Neural cell (in vitro differentiated cells): ENCODE data around the gene DOCK4.

Source experiments
- CTCF ChIP-seq: fragments of 450-650 bp; IDR thresholded peaks from 2 replicates; pipeline ENCODE4 v1.5.1; 2014; ENCODE audit warnings: antibody characterized with exemption, mild to moderate bottlenecking, moderate library complexity; ENCODE audit not compliant: poor library complexity, severe bottlenecking
- EP300 ChIP-seq: fragments of 450-650 bp; conservative IDR thresholded peaks from 2 replicates; pipeline ENCODE4 v1.6.1; 2014; ENCODE audit warnings: antibody characterized with exemption, mild to moderate bottlenecking, moderate library complexity; ENCODE audit not compliant: poor library complexity, severe bottlenecking
- EZH2 ChIP-seq: fragments of 200-600, 300-800 bp; shearing (Covaris generic), sonication (generic); IDR thresholded peaks from 2 replicates; pipeline ENCODE4 v1.6.1; 2014; ENCODE audit warnings: antibody characterized with exemption, low read length, borderline replicate concordance, mild to moderate bottlenecking; ENCODE audit not compliant: insufficient read depth, poor library complexity, severe bottlenecking
- MXI1 ChIP-seq: fragments of 450-650 bp; conservative IDR thresholded peaks from 2 replicates; pipeline ENCODE4 v1.6.1; 2014; ENCODE audit warnings: antibody characterized with exemption, mild to moderate bottlenecking; ENCODE audit not compliant: poor library complexity, severe bottlenecking
- POLR2AphosphoS5 ChIP-seq: IDR thresholded peaks from 2 replicates; pipeline ENCODE4 v1.6.1; 2012
- RAD21 ChIP-seq: fragments of 450-650 bp; conservative IDR thresholded peaks from 2 replicates; pipeline ENCODE4 v1.6.1; 2014; ENCODE audit warnings: antibody characterized with exemption, mild to moderate bottlenecking, moderate library complexity
- REST ChIP-seq: IDR thresholded peaks from 2 replicates; pipeline ENCODE4 v1.6.1; 2012; ENCODE audit warnings: borderline replicate concordance
- SMC3 ChIP-seq: fragments of 450-650 bp; conservative IDR thresholded peaks from 2 replicates; pipeline ENCODE4 v1.6.1; 2014; ENCODE audit warnings: antibody characterized with exemption, mild to moderate bottlenecking, moderate library complexity; ENCODE audit not compliant: poor library complexity
- TAF1 ChIP-seq: IDR thresholded peaks from 2 replicates; pipeline ENCODE4 v1.6.1; 2012; ENCODE audit warnings: low read depth

- no peak for TF ChIP-seq POLR2AphosphoS5
- no peak for TF ChIP-seq CTCF
- no peak for TF ChIP-seq TAF1
- no peak for TF ChIP-seq SMC3
- no peak for TF ChIP-seq EZH2
- no peak for TF ChIP-seq REST
- no peak for TF ChIP-seq MXI1
- no peak for TF ChIP-seq RAD21
- TF ChIP-seq EP300 = no peak
These were observed 421.1 kb downstream of the DOCK4 start for GRCh38 chr7:111785076-111785475.
